B cell (primary cell): ENCODE measurements around the gene RPS3A. TPM values are rescaled to one million over a fixed set of nuclear protein-coding genes. Genes with fewer than 3 reads are reported as not detected.
A peak's percentile ranks its signal among the peaks of the same experiment; 100 is the strongest.

ENCODE experiments used
- ATAC-seq: fragments of 200-7000 bp; cut with Tn5 transposase; one replicate; pipeline ENCODE4 v1.10.0; 2021; ENCODE audit warnings: low read depth, mild to moderate bottlenecking, moderate number of reproducible peaks, moderate library complexity
- CTCF ChIA-PET: fragments of 350-600 bp; sonication (Branson Sonifier 250); formaldehyde crosslinking; loops from one replicate; lab custom pipeline; 2021; ENCODE audit warnings: antibody characterized with exemption, inconsistent platforms; lab: Charles Lee
- POLR2A ChIA-PET: fragments of 350-600 bp; sonication (Branson Sonifier 250); formaldehyde crosslinking; loops from one replicate; lab custom pipeline; 2021; ENCODE audit warnings: antibody characterized with exemption; lab: Charles Lee
- DNase-seq: peaks from one replicate; pipeline ENCODE4 v3.0.0; 2013
- H2AFZ ChIP-seq: 2 replicates; pipeline ENCODE4 v1.6.1; 2012; ENCODE audit warnings: mild to moderate bottlenecking, low read depth, low read length; ENCODE audit not compliant: insufficient read depth, poor library complexity, severe bottlenecking
- H3K27ac ChIP-seq, 2 donors: 1 replicate in 1 of 2; 2 replicates in 1 of 2; pipeline ENCODE4 v1.5.1; 2012 to 2013; ENCODE audit warnings: low read length in 2 of 2, mild to moderate bottlenecking in 2 of 2, moderate library complexity in 1 of 2
- H3K27me3 ChIP-seq, 4 experiments: fragments of 200-600 bp in 1 of 4; sonication (generic) in 1 of 4; replicated peaks in 1 of 4; 1 replicate in 2 of 4; 2 replicates in 2 of 4; pipeline versions ENCODE4 v1.6.1 to v1.7.0; 2013 to 2016; ENCODE audit warnings: low read length in 3 of 4, mild to moderate bottlenecking in 2 of 4, mixed read lengths in 1 of 4, moderate library complexity in 1 of 4; ENCODE audit not compliant: insufficient read depth in 4 of 4, control insufficient read depth in 3 of 4; ENCODE audit errors: control extremely low read depth in 1 of 4
- H3K36me3 ChIP-seq, 2 experiments: replicated peaks in 1 of 2; 1 replicate in 1 of 2; 2 replicates in 1 of 2; pipeline versions ENCODE4 v1.6.1 to v1.7.1; 2013; ENCODE audit warnings: low read length in 1 of 2; ENCODE audit not compliant: insufficient read depth in 2 of 2, control insufficient read depth in 1 of 2; ENCODE audit errors: control extremely low read depth in 1 of 2, extremely low read depth in 1 of 2
- H3K4me1 ChIP-seq, 2 donors: fragments of 200-600 bp in 1 of 2; sonication (generic) in 1 of 2; 1 replicate in 1 of 2; 2 replicates in 1 of 2; pipeline versions ENCODE4 v1.5.1 to v1.6.1; 2013 to 2017; ENCODE audit warnings: low read length in 2 of 2; ENCODE audit not compliant: control insufficient read depth in 2 of 2, insufficient read depth in 2 of 2
- H3K4me2 ChIP-seq: replicated peaks from 2 replicates; pipeline ENCODE3; 2012; ENCODE audit warnings: mild to moderate bottlenecking, low read depth, low read length; ENCODE audit not compliant: poor library complexity, severe bottlenecking
- H3K4me3 ChIP-seq, 5 experiments: fragments of 200-600 bp in 1 of 5; sonication (generic) in 1 of 5; 1 replicate in 3 of 5; 2 replicates in 2 of 5; pipeline versions ENCODE4 v1.5.1 to v1.7.0; 2011 to 2016; ENCODE audit warnings: low read length in 4 of 5, mild to moderate bottlenecking in 4 of 5, low read depth in 2 of 5, control low read depth in 1 of 5, moderate library complexity in 1 of 5; ENCODE audit not compliant: insufficient read depth in 1 of 5; ENCODE audit errors: control extremely low read depth in 1 of 5, extremely low read depth in 1 of 5
- H3K79me2 ChIP-seq: fragments of 200-600 bp; sonication (generic); one replicate; pipeline ENCODE4 v1.6.0; 2016; ENCODE audit warnings: low read length; ENCODE audit not compliant: control insufficient read depth, insufficient read depth
- H3K9ac ChIP-seq: fragments of 200-600 bp; sonication (generic); 2 replicates; pipeline ENCODE4 v1.6.1; 2017; ENCODE audit warnings: mild to moderate bottlenecking, low read length, moderate library complexity
- H3K9me3 ChIP-seq, 3 donors: one replicate each; pipeline versions ENCODE4 v1.6.1 to v1.7.1; 2013; ENCODE audit warnings: low read length in 2 of 3; ENCODE audit not compliant: control insufficient read depth in 2 of 3, insufficient read depth in 1 of 3; ENCODE audit errors: control extremely low read depth in 1 of 3
- H4K20me1 ChIP-seq: 2 replicates; pipeline ENCODE4 v1.6.0; 2012; ENCODE audit warnings: mild to moderate bottlenecking, low read length; ENCODE audit not compliant: insufficient read depth, control insufficient read depth, poor library complexity, severe bottlenecking
- H3K27ac Mint-ChIP-seq: one replicate; pipeline ENCODE4 v1.8.0; 2021; ENCODE audit warnings: mixed read lengths
- H3K27me3 Mint-ChIP-seq: one replicate; pipeline ENCODE4 v1.8.0; 2021; ENCODE audit warnings: mixed read lengths
- H3K4me1 Mint-ChIP-seq: one replicate; pipeline ENCODE4 v1.8.0; 2021; ENCODE audit warnings: mixed read lengths
- H3K4me3 Mint-ChIP-seq: one replicate; pipeline ENCODE4 v1.8.0; 2021; ENCODE audit warnings: mixed read lengths
- H3K9me3 Mint-ChIP-seq: one replicate; pipeline ENCODE4 v1.8.0; 2022; ENCODE audit warnings: mixed read lengths; ENCODE audit not compliant: insufficient read depth
- CTCF ChIP-seq: fragments of 200-600 bp; IDR thresholded peaks from one replicate; pipeline ENCODE4 v1.8.0; 2022; ENCODE audit warnings: antibody characterized with exemption, mild to moderate bottlenecking
- EZH2 ChIP-seq: IDR thresholded peaks from 2 replicates; pipeline ENCODE4 v1.6.1; 2012; ENCODE audit warnings: borderline replicate concordance, low read depth, mild to moderate bottlenecking, moderate library complexity, low read length; ENCODE audit not compliant: insufficient read depth, poor library complexity, severe bottlenecking
- WGBS: methylation state at CpG from one replicate; pipeline ENCODE4 v1.1.5; 2013; ENCODE audit warnings: missing lambda C conversion rate; ENCODE audit not compliant: insufficient coverage; 5-methylcytosine and 5-hydroxymethylcytosine counted together
- intact Hi-C: fragments of 100-400 bp; cut with micrococcal nuclease; formaldehyde crosslinking; loops from one replicate; pipeline ENCODE4 v1.10.0; 2022
- polyA minus RNA-seq: library from RNA; depleted of rRNA, polyadenylated mRNA; stranded (reverse); fragments of >200 nt; gene quantifications from 2 replicates; pipeline ENCODE4 v1.2.3, GENCODE V29; 2012
- polyA plus RNA-seq: library from polyadenylated mRNA; depleted of rRNA; stranded (reverse); fragments of >200 nt; gene quantifications from 2 replicates; pipeline ENCODE4 v1.2.3, GENCODE V29; 2012
- total RNA-seq, 2 donors: library from RNA; stranded (reverse); fragments of 120-200 nt in 1 of 2; gene quantifications; 1 replicate in 1 of 2; 2 replicates in 1 of 2; pipeline versions ENCODE4 v1.2.3 to v1.2.4, GENCODE V29; 2013 to 2022

The RPS3A gene
- 2,423 and 2,463 TPM in 2 replicates for total RNA-seq
- 7,776 TPM for total RNA-seq (2013)
- 2,897 and 2,999 TPM in 2 replicates for polyA plus RNA-seq
- 945 and 1,060 TPM in 2 replicates for polyA minus RNA-seq

GRCh38 chr4:151099229-151099975, at the start of gene RPS3A:
RPS3A (plus strand) TSS chr4:151099628; CDS start chr4:151099653, 25 bp downstream.
- H3K4me2 ChIP-seq, result peak within 1 kb of the TSS; percentile 77
- Mint-ChIP-seq H3K9me3 (no peaks in the 10 kb centered on the region), H3K27me3 (peaks cover 6% of the 10 kb centered on the region), H3K27ac (peak within 1 kb of the TSS; percentile 98), H3K4me1 (peaks cover 39% of the 10 kb centered on the region), H3K4me3 (peak within 1 kb of the TSS; percentile 95)
- ATAC-seq (peak; percentile 97), DNase-seq (peak; percentile 100)
- peak within 1 kb of the TSS; percentile 70 for H2AFZ ChIP-seq
- H3K4me3 ChIP-seq, result peak within 1 kb of the TSS; percentile 82 to 99 (median 90)
- H4K20me1 ChIP-seq, result peaks cover 25% of the 10 kb centered on the region
- peak within 1 kb of the TSS; percentile 88 to 91 for H3K27ac ChIP-seq
- peaks cover 13% of the 10 kb centered on the region for H3K79me2 ChIP-seq
- H3K4me1 ChIP-seq, result peaks cover 26 to 31% of the 10 kb centered on the region in 2 donors
- H3K9me3 ChIP-seq, result no peaks in the 10 kb centered on the region
- ChIA-PET CTCF (interaction anchor here (0.5 to 1.3 kb wide), 4 partner anchors 18 to 662 kb away, joined by 3 to 5 read pairs (median 4); partner anchors contain the start of gene GATB), POLR2A (interaction anchor here (4.5 kb wide), 1 partner anchor 84 kb away, joined by 19 read pairs; the partner anchor contains the start of gene LRBA)
- peaks cover 8 to 36% of the 10 kb centered on the region in 2 experiments for H3K36me3 ChIP-seq
- intact Hi-C loops, result loop anchor here (1.0 to 10.0 kb wide), 5 partner anchors 84 to 1680 kb away; partner anchors contain the start of genes ARFIP1, GATB, LRBA and TIGD4
- H3K9ac ChIP-seq, result peak within 1 kb of the TSS; percentile 91
- H3K27me3 ChIP-seq, result no peaks in the 10 kb centered on the region
- TF ChIP-seq EZH2 (no peak), CTCF (peak; percentile 85)
- WGBS, result under 1% methylated on average over 69 of the region's 69 CpGs

- 80% methylated on average over 2 of the region's 3 CpGs for WGBS
- no peak overlapping the region for H3K27ac ChIP-seq
- no peak overlapping the region for H3K4me2 ChIP-seq
Measured at GRCh38 chr4:151052785-151053184, 46.6 kb upstream of the RPS3A start.

More at GRCh38 chr4:151052785-151053184, 46.6 kb upstream of the RPS3A start:
- Histone ChIP-seq H4K20me1 (no peaks in the 10 kb centered on the region), H2AFZ (no peak overlapping the region), H3K79me2 (no peaks in the 10 kb centered on the region), H3K36me3 (no peaks in the 10 kb centered on the region), H3K4me1 (no peaks in the 10 kb centered on the region), H3K4me3 (no peak overlapping the region), H3K27me3 (peaks cover 0 to 4% (median 0%) of the 10 kb centered on the region in 4 experiments), H3K9me3 (no peaks in the 10 kb centered on the region), H3K9ac (no peak overlapping the region)
- no peak overlapping the region for H3K4me3 Mint-ChIP-seq
- H3K27ac Mint-ChIP-seq, result no peak overlapping the region
- H3K9me3 Mint-ChIP-seq, result no peaks in the 10 kb centered on the region
- DNase-seq (no peak), ATAC-seq (no peak)
- CTCF ChIA-PET, result no interaction called here
- no peak for TF ChIP-seq EZH2
- TF ChIP-seq CTCF, result no peak
- POLR2A ChIA-PET, result no interaction called here
- H3K27me3 Mint-ChIP-seq, result peaks cover 6% of the 10 kb centered on the region
- intact Hi-C loops, result no loop called here
- no peaks in the 10 kb centered on the region for H3K4me1 Mint-ChIP-seq
